Measurements from ENCODE around the gene NLRC5.
A peak's percentile ranks its signal among the peaks of the same experiment; 100 is the strongest.

Gene NLRC5

GRCh38 chr16:56950881-56951771 is 38.2 kb upstream of the NLRC5 start:
- H3K27ac ChIP-seq (ENCODE audit: low read depth, low read length, poor library complexity, severe bottlenecking) = no peak overlapping the region
- peak overlapping the region; percentile 28; the same call in 1 of the 2 replicates for H3K4me2 ChIP-seq (ENCODE audit: low read length)
- H3K79me2 ChIP-seq (ENCODE audit: insufficient read depth, low read length) = no peaks in the 10 kb centered on the region
- H3K9ac ChIP-seq (ENCODE audit: low read length) = no peak overlapping the region; the same call in 1 of the 2 replicates
- no peak overlapping the region for H2AFZ ChIP-seq (ENCODE audit: low read length)
- H3K4me3 ChIP-seq (ENCODE audit: low read depth, low read length, poor library complexity, severe bottlenecking) = no peak overlapping the region
- H3K9me2 ChIP-seq (ENCODE audit: low read depth, low read length) = no peaks in the 10 kb centered on the region
- H3K9me3 ChIP-seq (ENCODE audit: low read length) = no peaks in the 10 kb centered on the region
- H3F3A ChIP-seq (ENCODE audit: insufficient read depth, low read length) = no peaks in the 10 kb centered on the region
- no peaks in the 10 kb centered on the region for H3K36me3 ChIP-seq (ENCODE audit: insufficient read depth, low read length)
- H4K20me1 ChIP-seq (ENCODE audit: insufficient read depth, low read length) = no peaks in the 10 kb centered on the region
- H3K4me1 ChIP-seq (ENCODE audit: insufficient read depth, low read length, severe bottlenecking) = peaks cover 16% of the 10 kb centered on the region
- TF ChIP-seq, protein P1, sequence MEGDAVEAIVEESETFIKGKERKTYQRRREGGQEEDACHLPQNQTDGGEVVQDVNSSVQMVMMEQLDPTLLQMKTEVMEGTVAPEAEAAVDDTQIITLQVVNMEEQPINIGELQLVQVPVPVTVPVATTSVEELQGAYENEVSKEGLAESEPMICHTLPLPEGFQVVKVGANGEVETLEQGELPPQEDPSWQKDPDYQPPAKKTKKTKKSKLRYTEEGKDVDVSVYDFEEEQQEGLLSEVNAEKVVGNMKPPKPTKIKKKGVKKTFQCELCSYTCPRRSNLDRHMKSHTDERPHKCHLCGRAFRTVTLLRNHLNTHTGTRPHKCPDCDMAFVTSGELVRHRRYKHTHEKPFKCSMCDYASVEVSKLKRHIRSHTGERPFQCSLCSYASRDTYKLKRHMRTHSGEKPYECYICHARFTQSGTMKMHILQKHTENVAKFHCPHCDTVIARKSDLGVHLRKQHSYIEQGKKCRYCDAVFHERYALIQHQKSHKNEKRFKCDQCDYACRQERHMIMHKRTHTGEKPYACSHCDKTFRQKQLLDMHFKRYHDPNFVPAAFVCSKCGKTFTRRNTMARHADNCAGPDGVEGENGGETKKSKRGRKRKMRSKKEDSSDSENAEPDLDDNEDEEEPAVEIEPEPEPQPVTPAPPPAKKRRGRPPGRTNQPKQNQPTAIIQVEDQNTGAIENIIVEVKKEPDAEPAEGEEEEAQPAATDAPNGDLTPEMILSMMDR (IDR thresholded peaks at IDR 0.05; ENCODE audit: low read length) = peak; percentile 93
- no peak for TF ChIP-seq EZH2 (IDR thresholded peaks at IDR 0.05; ENCODE audit: borderline replicate concordance, low read length)
- H3K27me3 ChIP-seq (ENCODE audit: insufficient read depth, low read length) = no peaks in the 10 kb centered on the region

DNA sequence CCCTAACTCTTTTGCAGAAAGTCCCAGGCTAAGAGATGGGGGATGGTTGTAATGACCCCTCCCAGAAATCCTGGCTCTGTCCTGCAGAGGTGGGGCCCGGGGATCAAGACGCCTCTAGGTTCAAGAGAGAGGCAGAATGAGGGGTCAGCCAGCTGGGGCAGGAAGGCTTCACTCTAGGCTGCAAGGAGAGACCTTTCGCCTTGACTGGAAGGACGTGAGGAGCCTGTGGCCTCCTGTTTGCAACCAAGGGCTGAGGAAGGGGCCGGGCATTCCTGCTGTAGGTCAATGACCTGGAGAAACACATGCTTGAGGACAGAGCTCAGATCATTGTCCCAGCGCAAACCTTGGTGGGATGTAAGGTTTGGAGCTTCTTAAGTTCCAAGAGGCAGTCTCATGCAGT is 36.4 kb upstream of the NLRC5 start:
- Histone ChIP-seq H3K4me1 (ENCODE audit: insufficient read depth, low read length, severe bottlenecking) (peaks cover 16% of the 10 kb centered on the region), H3K9me2 (ENCODE audit: low read depth, low read length) (no peaks in the 10 kb centered on the region), H3F3A (ENCODE audit: insufficient read depth, low read length) (no peaks in the 10 kb centered on the region), H3K79me2 (ENCODE audit: insufficient read depth, low read length) (no peaks in the 10 kb centered on the region), H3K27ac (ENCODE audit: low read depth, low read length, poor library complexity, severe bottlenecking) (no peak overlapping the region), H3K4me3 (ENCODE audit: low read depth, low read length, poor library complexity, severe bottlenecking) (no peak overlapping the region), H3K4me2 (ENCODE audit: low read length) (no peak overlapping the region), H2AFZ (ENCODE audit: low read length) (no peak overlapping the region), H3K36me3 (ENCODE audit: insufficient read depth, low read length) (no peaks in the 10 kb centered on the region), H3K9me3 (ENCODE audit: low read length) (no peaks in the 10 kb centered on the region), H3K9ac (ENCODE audit: low read length) (no peak overlapping the region), H3K27me3 (ENCODE audit: insufficient read depth, low read length) (no peaks in the 10 kb centered on the region), H4K20me1 (ENCODE audit: insufficient read depth, low read length) (no peaks in the 10 kb centered on the region)
- TF ChIP-seq, protein P1 (IDR thresholded peaks at IDR 0.05; ENCODE audit: low read length) = no peak
- TF ChIP-seq EZH2 (IDR thresholded peaks at IDR 0.05; ENCODE audit: borderline replicate concordance, low read length) = no peak

- Histone ChIP-seq H3K4me2 (ENCODE audit: low read length) (no peak overlapping the region), H3K4me3 (ENCODE audit: low read depth, low read length, poor library complexity, severe bottlenecking) (no peak overlapping the region), H3K36me3 (ENCODE audit: insufficient read depth, low read length) (no peaks in the 10 kb centered on the region), H3K4me1 (ENCODE audit: insufficient read depth, low read length, severe bottlenecking) (peaks cover 6% of the 10 kb centered on the region), H3K27ac (ENCODE audit: low read depth, low read length, poor library complexity, severe bottlenecking) (no peak overlapping the region), H4K20me1 (ENCODE audit: insufficient read depth, low read length) (no peaks in the 10 kb centered on the region), H3F3A (ENCODE audit: insufficient read depth, low read length) (no peaks in the 10 kb centered on the region), H3K9me2 (ENCODE audit: low read depth, low read length) (no peaks in the 10 kb centered on the region), H3K27me3 (ENCODE audit: insufficient read depth, low read length) (peaks cover 5% of the 10 kb centered on the region; the same call in 1 of the 2 replicates), H2AFZ (ENCODE audit: low read length) (no peak overlapping the region), H3K9me3 (ENCODE audit: low read length) (no peaks in the 10 kb centered on the region), H3K79me2 (ENCODE audit: insufficient read depth, low read length) (no peaks in the 10 kb centered on the region), H3K9ac (ENCODE audit: low read length) (no peak overlapping the region)
- no peak for TF ChIP-seq EZH2 (IDR thresholded peaks at IDR 0.05; ENCODE audit: borderline replicate concordance, low read length)
- TF ChIP-seq, protein P1 (IDR thresholded peaks at IDR 0.05; ENCODE audit: low read length) = no peak
Observed at GRCh38 chr16:56956076-56956475, 33.3 kb upstream of the NLRC5 start.

Measured in OCI-LY1 (cell line).